ENCODE results near the gene ARHGEF17.

ARHGEF17 gene

DNA sequence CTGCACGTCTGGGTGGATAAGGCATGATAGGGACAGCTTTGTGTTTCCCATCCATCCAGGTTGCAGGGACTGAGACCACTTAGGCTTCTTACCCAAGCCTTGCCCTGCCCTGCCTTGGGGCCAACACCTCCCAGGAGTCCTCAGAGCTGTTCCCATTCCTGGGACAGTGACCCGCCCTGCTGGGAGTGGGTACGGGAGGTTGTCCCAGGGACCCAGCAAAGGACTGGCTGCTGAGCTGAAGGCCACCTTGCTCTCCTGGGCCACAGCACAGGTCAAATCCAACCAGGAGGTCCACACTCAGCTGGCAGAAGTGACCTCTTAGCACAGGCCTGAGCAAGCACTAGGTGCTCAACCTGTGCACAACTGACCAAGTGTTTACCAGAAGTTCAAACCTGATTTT, 16.9 kb upstream of the ARHGEF17 start:
- DNase-seq (ENCODE audit: low read depth in 2 of 2), result no peak

DNA sequence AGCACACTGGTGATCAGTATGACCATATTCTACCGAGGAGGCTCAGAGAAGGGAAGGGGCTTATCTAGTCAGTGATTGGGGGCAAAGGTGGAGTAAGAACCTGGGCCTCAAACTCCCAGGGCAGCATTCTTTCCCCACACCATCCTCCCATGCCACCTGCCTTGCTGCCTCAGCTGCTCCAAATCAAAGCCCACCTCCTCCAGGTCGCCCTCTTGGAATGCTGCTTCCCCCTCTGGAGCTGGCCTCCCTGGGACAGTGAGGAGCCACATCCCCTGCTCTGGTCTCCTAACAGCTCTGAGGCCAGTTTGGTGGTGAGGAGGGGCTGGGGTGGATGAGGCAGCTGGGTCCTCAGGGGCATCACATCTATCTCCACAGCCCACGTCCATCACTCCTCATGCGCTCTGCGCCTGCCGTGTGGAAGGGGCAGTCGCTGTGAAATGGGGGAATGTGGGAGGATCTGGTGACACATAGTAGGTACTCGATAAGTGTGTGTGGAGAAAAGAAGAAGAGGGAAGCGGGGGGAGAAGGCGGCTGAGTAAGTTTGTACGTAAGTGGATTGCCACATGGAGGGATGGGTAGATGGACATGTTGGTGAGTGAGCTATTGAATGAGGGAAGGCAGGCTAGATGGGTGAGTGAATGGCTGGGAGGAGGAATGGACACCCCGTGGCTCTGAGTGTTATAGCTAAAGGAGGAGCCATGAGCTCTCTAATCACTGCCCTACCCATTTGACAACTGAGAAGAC, 16.1 kb upstream of the ARHGEF17 start:
- DNase-seq (ENCODE audit: low read depth in 2 of 2), result no peak

DNA sequence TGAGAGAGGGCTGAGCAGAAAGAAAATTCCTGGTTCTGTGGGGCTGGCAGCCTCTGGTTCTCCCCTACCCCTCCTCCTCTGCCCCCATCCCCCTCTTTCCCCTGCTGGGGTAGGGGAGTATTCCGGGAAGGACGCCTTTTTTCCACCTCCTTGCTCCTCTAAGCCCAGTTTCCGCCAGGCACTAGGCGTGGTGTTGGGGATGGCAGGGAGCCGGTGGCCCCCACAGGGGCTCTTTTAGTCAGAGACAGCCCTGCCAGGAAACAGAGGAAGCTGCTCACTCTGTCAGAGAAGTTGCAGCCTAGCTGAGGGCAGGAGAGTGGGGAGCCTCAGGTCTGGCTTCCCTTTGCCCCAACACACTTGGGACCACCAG, 15.6 kb upstream of the ARHGEF17 start:
- no peak for DNase-seq (ENCODE audit: low read depth in 2 of 2)

DNA sequence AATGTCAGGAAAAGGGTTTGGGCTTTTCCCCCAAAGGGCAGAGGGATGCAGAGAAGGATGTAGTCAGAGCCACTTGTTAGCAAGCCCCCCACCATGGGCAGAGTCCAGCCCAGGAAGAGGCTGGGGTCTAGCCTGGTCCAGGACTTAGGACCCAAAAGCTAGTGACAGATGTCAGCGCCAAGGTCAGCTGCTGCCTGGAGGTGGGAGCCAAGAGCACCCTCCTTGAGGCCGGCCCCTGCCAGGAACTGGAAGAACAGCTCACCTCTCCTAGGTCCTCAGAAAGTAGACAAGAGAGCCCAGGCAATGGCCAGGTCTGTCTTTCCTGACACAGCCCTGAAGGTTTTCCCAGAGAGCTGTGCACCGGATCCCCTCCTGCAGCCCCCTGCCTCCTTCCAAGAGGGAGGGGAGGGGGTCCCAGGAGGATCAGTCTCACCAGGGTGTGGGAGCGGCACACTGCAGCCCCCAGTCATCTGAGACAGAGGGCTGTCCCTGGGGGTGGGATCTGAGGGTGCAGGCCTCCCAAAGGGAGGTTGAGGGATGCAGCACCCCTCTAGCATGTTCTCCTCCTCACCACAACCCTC, 14.6 kb upstream of the ARHGEF17 start:
- DNase-seq (ENCODE audit: low read depth in 2 of 2), result no peak

DNA sequence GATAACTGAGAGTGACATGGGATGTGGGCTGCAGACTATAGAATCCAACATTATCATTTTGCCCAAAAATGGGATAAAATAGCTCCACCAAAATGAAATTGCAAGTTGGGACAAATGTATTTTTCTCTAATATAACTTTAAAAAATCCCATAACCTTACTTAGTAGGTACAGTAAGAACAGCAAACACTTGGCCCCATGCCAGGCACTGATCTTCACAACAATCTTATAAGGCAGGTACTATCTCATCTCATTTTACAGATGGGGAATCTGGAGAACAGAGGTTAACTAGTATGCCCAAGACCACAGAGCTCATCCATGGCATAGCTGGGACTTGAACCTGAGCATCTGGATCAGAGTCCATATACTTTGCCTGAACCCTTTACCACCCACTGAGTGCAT, 13.5 kb upstream of the ARHGEF17 start:
- DNase-seq (ENCODE audit: low read depth in 2 of 2), result no peak

DNA sequence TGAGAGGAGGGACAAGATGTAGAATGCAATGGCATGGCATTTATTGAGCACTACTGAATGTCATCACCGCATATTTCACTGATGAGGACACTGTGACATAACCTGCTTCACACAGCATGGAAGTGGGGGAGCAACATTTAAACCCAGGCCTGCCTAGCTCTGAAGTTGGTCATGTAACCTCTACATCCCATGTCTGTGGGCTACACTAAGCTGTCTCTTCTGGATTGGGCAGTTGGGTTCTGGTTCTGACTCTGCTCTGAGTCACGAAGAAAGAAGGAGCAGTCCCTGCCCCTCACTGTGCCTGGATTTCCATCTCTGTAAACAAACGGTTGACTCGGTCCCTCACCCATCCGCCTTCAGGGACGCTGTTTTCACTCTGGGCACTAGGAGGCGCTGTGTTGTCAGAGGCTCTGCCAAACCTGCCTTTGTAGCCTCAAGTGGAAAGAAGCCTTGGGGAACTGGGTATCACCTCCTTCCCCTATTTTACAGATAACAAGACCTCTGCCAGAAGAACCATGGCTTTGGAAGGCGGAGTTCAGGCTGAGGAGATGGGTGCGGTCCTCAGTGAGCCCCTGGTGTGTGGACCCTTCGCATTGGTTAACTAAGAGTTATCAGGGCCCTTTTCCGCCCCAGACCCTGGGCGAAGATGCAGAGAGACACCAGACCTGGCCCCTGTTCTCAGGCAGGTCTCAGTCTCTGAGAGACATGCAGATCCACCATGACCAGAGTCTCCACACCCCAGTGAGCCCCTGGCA, 12.7 kb upstream of the ARHGEF17 start:
- DNase-seq (ENCODE audit: low read depth in 2 of 2), result no peak

DNA sequence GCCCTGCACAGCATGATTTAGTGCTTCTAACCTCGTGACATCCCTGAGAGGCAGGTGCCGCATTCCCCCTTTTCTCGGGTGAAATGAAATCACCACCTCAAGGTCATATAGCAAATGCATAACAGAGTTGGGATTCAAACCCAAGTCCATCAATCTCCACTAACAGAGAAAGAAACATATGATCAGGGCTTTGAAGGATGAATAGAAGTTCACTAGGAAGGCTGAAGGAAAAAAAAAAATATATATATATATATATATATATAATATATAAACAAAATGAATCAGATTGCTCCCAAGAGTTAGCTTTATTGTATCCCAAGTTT, 12.1 kb upstream of the ARHGEF17 start:
- DNase-seq (ENCODE audit: low read depth in 2 of 2), result no peak

DNA sequence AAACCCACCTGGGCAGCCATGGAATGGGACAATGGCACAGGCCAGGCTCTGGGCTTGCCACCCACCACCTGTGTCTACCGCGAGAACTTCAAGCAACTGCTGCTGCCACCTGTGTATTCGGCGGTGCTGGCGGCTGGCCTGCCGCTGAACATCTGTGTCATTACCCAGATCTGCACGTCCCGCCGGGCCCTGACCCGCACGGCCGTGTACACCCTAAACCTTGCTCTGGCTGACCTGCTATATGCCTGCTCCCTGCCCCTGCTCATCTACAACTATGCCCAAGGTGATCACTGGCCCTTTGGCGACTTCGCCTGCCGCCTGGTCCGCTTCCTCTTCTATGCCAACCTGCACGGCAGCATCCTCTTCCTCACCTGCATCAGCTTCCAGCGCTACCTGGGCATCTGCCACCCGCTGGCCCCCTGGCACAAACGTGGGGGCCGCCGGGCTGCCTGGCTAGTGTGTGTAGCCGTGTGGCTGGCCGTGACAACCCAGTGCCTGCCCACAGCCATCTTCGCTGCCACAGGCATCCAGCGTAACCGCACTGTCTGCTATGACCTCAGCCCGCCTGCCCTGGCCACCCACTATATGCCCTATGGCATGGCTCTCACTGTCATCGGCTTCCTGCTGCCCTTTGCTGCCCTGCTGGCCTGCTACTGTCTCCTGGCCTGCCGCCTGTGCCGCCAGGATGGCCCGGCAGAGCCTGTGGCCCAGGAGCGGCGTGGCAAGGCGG, 11.4 kb upstream of the ARHGEF17 start:
- no peak for DNase-seq (ENCODE audit: low read depth in 2 of 2)

DNA sequence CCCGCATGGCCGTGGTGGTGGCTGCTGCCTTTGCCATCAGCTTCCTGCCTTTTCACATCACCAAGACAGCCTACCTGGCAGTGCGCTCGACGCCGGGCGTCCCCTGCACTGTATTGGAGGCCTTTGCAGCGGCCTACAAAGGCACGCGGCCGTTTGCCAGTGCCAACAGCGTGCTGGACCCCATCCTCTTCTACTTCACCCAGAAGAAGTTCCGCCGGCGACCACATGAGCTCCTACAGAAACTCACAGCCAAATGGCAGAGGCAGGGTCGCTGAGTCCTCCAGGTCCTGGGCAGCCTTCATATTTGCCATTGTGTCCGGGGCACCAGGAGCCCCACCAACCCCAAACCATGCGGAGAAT, 10.9 kb upstream of the ARHGEF17 start:
- no peak for DNase-seq (ENCODE audit: low read depth in 2 of 2)

DNA sequence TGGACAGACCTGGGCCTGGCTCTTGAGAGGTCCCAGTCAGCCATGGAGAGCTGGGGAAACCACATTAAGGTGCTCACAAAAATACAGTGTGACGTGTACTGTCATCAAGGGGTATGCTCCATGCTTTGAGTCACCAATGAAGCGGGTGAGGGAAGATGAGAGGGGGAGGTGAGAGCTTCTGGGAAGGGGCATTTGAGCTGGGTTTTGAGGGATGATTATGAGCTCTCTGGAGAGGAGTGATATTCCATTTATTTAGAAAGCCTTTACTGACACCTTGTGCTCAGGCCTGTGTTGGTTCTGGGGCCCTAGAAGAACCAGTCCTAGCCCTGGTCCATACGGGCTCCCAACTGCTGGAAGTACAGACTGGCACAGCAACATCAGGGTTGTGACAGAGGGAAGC, 10.4 kb upstream of the ARHGEF17 start:
- no peak for DNase-seq (ENCODE audit: low read depth in 2 of 2)

DNA sequence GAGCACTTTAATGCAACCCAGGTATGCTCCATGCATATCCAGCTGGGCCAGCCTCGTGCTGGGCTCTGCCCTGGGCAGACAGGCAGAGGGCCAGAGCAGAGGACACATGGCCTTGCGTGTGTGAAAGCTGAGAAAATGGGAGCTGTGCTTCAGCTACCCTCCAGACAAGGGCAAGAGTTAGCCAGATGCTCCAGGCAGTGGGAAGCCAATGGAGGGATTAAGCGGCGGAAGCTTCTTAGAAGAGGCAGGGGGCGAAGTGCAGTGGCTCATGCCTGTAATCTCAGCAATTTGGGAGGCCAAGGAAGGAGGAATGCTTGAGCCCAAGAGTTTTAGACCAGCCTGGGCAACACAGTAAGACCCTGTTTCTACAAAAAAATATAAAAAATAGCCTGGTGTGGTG, 9.8 kb upstream of the ARHGEF17 start:
- no peak for DNase-seq (ENCODE audit: low read depth in 2 of 2)

DNA sequence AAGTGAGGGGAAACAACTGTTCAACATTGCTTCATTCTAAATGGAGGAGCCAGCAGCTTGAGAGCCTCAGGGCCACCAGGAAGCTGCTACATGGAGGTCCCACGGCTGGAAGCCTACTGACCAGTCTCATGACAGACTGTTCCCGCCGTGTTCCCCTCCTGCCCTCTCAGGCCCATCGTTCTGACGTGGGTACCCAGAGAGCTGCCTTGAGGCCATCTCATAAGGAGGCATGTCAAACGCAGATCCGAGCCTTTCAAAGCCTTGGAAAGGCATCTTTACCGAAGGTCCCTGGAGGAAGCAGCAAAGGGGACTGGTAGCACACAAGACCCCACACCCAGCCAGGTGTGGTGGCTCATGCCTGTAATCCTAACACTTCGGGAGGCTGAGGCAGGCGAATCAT, 8.3 kb upstream of the ARHGEF17 start:
- DNase-seq (ENCODE audit: low read depth in 2 of 2), result no peak

DNA sequence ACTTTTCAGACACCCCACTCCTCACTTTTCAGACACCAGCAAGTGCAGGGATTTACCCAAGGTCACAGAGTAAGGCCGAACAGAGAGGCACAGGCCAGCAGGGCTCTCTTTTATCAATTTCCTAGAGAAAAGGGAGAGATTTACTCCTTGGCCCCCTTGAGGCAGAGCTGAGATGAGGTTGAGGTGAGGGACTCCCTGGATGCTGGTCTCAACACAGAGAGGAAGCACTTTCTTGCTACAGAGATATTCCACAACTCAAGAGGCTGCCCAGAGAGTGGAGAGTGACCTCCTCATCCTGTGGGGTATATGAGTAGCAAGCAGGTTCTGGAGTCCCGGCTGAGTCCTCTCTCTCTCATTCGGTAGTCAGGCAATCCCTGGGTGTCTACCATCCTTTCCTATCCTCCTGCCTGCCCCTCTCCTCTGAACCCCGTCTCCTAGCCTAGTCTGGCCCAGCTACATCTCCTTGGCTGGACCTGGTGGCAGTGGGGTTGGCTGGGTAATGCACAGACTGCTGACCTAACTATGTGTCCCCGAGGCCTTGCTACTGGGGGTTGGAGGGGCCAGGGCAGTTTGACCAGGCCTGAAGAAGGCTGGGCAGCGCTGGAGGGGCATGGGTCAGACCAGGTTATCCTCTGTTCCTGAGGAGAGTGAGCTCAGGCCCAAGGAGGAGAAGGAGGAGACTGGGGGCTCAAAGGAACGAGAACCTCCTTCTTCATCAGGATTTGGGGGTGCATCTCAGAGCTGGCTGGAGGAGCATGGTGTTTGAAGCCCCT, 1.8 kb upstream of the ARHGEF17 start:
- DNase-seq (ENCODE audit: low read depth in 2 of 2), result no peak

DNA sequence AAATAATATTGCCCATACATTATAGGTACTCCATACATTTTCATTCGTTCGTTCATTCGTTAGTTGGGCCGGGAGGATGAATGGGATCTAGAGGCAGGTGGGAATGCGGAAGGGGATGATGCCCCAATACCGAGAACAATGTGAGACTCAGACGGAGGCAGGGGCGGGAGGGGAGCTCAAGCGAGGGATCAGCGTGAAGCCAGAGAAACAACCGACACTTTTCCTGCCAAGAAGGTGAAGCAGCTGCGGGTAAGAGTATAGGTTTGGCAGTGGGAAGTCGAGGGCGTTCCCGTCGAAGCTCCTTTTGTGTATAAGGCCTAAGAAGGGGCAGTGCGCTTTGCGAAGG, 1.1 kb upstream of the ARHGEF17 start:
- DNase-seq (ENCODE audit: low read depth in 2 of 2), result no peak

DNA sequence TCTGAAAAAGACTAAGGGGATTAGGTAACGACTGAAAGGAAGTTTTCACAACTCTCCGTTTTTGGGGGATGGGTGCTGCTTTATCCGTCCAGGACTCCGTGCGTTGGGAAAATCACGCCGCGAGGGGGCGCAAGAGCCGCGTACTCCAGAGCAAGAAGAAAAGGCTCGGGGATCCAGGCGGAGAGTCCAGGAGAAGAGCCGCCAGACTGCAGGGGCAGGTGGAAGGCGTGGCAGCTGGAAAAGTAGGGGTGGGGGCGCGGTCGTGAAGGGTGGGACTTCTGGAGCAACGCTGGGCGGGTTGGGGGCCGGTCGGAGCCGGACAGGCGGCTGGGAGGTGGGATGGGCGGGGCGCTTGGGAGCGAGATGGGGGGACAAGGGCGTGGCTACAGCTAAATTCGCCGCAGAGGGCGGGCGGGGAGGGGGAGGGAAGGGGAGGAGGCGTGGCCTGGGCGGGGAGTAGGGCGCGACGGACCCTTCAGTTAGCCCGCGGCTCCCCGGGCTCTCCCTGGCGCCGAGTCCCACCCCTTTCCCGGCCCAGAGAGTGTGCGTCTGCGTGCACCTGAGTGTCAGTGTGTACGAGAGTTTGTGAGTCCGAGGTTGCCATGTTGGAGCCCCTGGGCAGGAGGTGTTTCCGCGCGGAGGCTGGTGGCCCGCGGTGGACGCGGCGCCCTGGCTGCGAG, 613 bp upstream of the ARHGEF17 start:
- DNase-seq (ENCODE audit: low read depth in 2 of 2), result peak; percentile 95 to 96

DNA sequence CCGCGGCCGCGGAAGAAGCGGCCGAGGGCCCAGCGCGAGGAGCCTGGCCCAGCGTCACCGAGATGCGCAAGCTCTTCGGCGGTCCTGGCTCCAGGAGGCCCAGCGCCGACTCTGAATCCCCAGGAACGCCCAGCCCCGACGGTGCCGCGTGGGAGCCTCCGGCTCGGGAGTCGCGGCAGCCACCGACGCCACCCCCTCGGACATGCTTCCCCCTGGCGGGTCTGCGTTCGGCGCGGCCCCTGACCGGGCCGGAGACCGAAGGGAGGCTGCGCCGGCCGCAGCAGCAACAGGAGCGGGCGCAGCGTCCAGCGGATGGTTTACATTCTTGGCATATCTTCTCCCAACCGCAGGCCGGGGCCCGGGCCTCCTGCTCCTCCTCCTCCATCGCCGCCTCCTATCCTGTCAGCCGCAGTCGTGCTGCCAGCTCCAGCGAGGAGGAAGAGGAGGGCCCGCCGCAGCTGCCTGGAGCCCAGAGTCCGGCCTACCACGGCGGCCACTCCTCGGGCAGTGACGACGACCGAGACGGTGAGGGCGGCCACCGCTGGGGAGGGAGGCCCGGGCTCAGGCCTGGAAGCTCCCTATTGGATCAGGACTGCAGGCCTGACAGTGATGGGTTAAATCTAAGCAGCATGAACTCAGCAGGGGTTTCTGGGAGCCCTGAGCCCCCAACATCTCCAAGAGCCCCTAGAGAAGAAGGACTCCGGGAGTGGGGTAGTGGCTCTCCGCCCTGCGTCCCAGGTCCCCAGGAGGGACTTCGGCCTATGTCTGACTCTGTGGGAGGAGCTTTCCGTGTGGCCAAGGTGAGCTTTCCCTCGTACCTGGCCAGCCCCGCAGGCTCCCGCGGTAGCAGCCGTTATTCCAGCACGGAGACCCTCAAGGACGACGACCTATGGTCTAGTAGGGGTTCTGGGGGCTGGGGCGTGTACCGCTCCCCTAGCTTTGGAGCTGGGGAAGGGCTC, 1.2 kb downstream of the ARHGEF17 start:
- peak; percentile 88 for DNase-seq (ENCODE audit: low read depth in 2 of 2)

DNA sequence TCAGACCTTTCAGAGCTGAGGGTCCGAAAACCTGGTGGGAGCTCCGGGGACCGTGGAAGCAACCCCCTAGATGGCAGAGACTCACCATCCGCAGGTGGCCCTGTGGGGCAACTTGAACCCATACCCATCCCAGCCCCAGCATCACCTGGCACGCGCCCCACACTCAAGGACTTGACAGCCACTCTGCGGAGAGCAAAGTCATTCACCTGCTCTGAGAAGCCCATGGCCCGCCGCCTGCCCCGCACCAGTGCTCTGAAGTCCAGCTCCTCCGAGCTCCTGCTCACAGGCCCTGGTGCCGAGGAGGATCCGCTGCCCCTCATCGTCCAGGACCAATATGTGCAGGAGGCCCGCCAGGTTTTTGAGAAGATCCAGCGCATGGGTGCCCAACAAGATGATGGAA, 2.0 kb downstream of the ARHGEF17 start:
- DNase-seq (ENCODE audit: low read depth in 2 of 2), result no peak

DNA sequence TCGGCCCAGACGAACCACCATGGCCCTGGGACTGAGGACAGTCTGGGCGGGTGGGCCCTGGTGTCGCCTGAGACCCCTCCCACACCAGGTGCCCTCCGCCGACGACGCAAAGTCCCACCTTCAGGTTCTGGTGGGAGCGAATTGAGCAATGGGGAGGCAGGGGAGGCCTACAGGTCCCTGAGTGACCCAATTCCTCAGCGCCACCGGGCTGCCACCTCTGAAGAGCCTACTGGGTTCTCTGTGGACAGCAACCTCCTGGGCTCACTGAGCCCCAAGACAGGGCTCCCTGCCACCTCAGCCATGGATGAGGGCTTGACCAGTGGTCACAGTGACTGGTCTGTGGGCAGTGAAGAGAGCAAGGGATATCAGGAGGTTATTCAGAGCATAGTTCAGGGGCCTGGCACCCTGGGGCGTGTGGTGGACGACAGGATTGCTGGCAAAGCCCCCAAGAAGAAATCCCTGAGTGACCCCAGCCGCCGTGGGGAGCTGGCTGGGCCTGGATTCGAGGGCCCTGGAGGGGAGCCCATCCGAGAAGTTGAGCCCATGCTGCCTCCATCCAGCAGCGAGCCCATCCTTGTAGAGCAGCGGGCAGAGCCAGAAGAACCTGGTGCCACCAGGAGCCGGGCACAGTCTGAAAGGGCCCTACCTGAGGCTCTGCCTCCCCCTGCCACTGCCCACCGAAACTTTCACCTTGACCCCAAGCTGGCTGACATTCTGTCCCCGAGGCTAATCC, 2.8 kb downstream of the ARHGEF17 start:
- no peak for DNase-seq (ENCODE audit: low read depth in 2 of 2)

DNA sequence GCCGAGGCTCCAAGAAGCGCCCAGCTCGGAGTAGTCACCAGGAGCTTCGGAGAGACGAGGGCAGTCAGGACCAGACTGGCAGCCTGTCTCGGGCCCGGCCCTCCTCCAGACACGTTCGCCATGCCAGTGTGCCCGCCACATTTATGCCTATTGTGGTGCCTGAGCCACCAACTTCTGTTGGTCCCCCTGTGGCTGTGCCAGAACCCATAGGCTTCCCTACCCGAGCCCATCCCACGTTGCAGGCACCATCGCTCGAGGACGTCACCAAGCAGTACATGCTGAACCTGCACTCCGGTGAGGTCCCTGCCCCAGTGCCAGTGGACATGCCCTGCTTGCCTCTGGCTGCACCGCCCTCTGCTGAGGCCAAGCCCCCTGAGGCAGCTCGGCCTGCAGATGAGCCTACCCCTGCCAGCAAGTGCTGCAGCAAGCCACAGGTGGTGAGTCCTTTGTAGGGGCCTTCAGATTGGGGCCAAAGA, 3.4 kb downstream of the ARHGEF17 start:
- DNase-seq (ENCODE audit: low read depth in 2 of 2), result no peak

DNA sequence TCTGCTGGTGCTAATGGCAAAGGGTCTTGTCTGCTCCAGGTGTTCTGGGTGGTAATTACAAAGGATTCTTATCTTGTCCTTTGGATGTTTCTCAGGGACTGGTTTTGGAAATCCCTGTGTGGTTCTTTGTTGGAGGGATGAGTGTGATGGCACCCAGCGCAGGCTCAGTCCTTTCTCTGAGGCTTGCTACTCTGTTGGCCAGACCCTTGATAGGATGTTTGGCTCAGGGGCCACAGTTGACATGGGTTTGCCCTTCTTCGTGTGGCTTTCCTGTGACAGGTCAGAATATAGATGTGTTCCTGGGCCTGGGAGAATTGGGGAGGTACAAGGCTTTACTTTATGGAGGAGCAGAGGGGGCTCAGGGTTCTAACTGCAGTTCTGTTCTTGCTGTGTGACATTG, 4.0 kb downstream of the ARHGEF17 start:
- no peak for DNase-seq (ENCODE audit: low read depth in 2 of 2)
